SU-DHL-6 (cell line): ENCODE results near the gene TMEM131L.

Source experiments
- H2AFZ ChIP-seq: fragments of 200-600 bp; sonication (generic); 2 replicates; pipeline ENCODE4 v1.6.1; 2014; ENCODE audit warnings: low read depth, mild to moderate bottlenecking, moderate library complexity, mixed read lengths, antibody characterized with exemption, low read length; ENCODE audit not compliant: severe bottlenecking
- H3F3A ChIP-seq: fragments of 200-600 bp; shearing (Covaris generic); 2 replicates; pipeline ENCODE4 v1.6.0; 2016; ENCODE audit warnings: antibody characterized with exemption, mild to moderate bottlenecking; ENCODE audit not compliant: insufficient read depth
- H3K27ac ChIP-seq: fragments of 200-600 bp; sonication (generic); 2 replicates; pipeline ENCODE4 v1.5.1; 2016; ENCODE audit warnings: low read depth, mild to moderate bottlenecking, low read length, moderate library complexity, mixed read lengths
- H3K27me3 ChIP-seq: fragments of 200-600 bp; sonication (generic), shearing (Covaris generic); 2 replicates; pipeline ENCODE4 v1.6.0; 2014; ENCODE audit warnings: mild to moderate bottlenecking, low read length
- H3K36me3 ChIP-seq: fragments of 200-600 bp; sonication (generic); 2 replicates; pipeline ENCODE4 v1.6.1; 2014; ENCODE audit warnings: mild to moderate bottlenecking, low read length, mixed read lengths
- H3K4me2 ChIP-seq: fragments of 300-600, 200-600 bp; shearing (Covaris generic), sonication (generic); 2 replicates; pipeline ENCODE4 v1.6.0; 2014; ENCODE audit warnings: low read length, low read depth, mild to moderate bottlenecking; ENCODE audit not compliant: poor library complexity, severe bottlenecking
- H3K4me3 ChIP-seq: fragments of 200-600 bp; sonication (generic); 2 replicates; pipeline ENCODE4 v1.5.1; 2014; ENCODE audit warnings: antibody characterized with exemption, low read length, mild to moderate bottlenecking, mixed read lengths; ENCODE audit not compliant: insufficient read depth, poor library complexity, severe bottlenecking
- H3K79me2 ChIP-seq: fragments of 200-600 bp; sonication (generic); 2 replicates; pipeline ENCODE4 v1.6.1; 2014; ENCODE audit warnings: mild to moderate bottlenecking, low read length, moderate library complexity; ENCODE audit not compliant: insufficient read depth
- H3K9ac ChIP-seq: fragments of 200-600 bp; sonication (generic); 2 replicates; pipeline ENCODE4 v1.7.0; 2014; ENCODE audit warnings: mild to moderate bottlenecking, low read length
- H3K9me2 ChIP-seq: fragments of 200-600 bp; sonication (generic); replicated peaks from 2 replicates; pipeline ENCODE4 v1.6.1; 2014; ENCODE audit warnings: low read length; ENCODE audit not compliant: insufficient read depth
- H3K9me3 ChIP-seq: fragments of 200-600 bp; sonication (generic); 2 replicates; pipeline ENCODE4 v1.6.1; 2014; ENCODE audit warnings: low read length, mixed read lengths; ENCODE audit not compliant: insufficient read depth
- H4K20me1 ChIP-seq: fragments of 200-600 bp; sonication (generic); 2 replicates; pipeline ENCODE4 v1.6.1; 2014; ENCODE audit warnings: low read depth, mild to moderate bottlenecking, antibody characterized with exemption, low read length, moderate library complexity, mixed read lengths
- CTCF ChIP-seq: fragments of 200-600 bp; sonication (generic); IDR thresholded peaks from one replicate; pipeline ENCODE4 v1.5.1; 2017; ENCODE audit warnings: antibody characterized with exemption, mild to moderate bottlenecking, low read length, moderate library complexity; ENCODE audit not compliant: insufficient read depth, poor library complexity, severe bottlenecking
- EZH2phosphoT487 ChIP-seq: fragments of 200-600 bp; sonication (generic), shearing (Covaris generic); conservative IDR thresholded peaks from 2 replicates; pipeline ENCODE4 v1.6.1; 2018; ENCODE audit warnings: mild to moderate bottlenecking, antibody characterized with exemption, low read length, moderate library complexity, mixed read lengths

Gene TMEM131L

GRCh38 chr4:153486281-153487151 lies 20.4 kb downstream of the TMEM131L start:
- Histone ChIP-seq H2AFZ (no peak overlapping the region), H3K36me3 (no peaks in the 10 kb centered on the region), H3K79me2 (peaks cover 96% of the 10 kb centered on the region), H3K4me3 (no peak overlapping the region), H3K9ac (peak overlapping the region; percentile 1; the same call in 1 of the 2 replicates), H3K9me2 (no peaks in the 10 kb centered on the region), H3K27ac (peak overlapping the region; percentile 72), H4K20me1 (peaks cover 41% of the 10 kb centered on the region; the same call in 1 of the 2 replicates), H3K9me3 (no peaks in the 10 kb centered on the region), H3K4me2 (peak overlapping the region; percentile 64), H3K27me3 (no peaks in the 10 kb centered on the region), H3F3A (peaks cover 35% of the 10 kb centered on the region)
- no peak for TF ChIP-seq EZH2phosphoT487
- no peak for TF ChIP-seq CTCF

GRCh38 chr4:153488006-153488891 lies 22.1 kb downstream of the TMEM131L start:
- peaks cover 5% of the 10 kb centered on the region; the same call in 1 of the 2 replicates for H3K36me3 ChIP-seq
- peaks cover 95% of the 10 kb centered on the region for H3K79me2 ChIP-seq
- H3F3A ChIP-seq: peaks cover 28% of the 10 kb centered on the region
- peak overlapping the region; percentile 15 for H3K4me3 ChIP-seq
- no peak overlapping the region for H2AFZ ChIP-seq
- peak overlapping the region; percentile 72 for H3K27ac ChIP-seq
- H3K27me3 ChIP-seq: no peaks in the 10 kb centered on the region
- H3K4me2 ChIP-seq: peak overlapping the region; percentile 64
- peaks cover 47% of the 10 kb centered on the region for H4K20me1 ChIP-seq
- H3K9me2 ChIP-seq: no peaks in the 10 kb centered on the region
- no peaks in the 10 kb centered on the region for H3K9me3 ChIP-seq
- H3K9ac ChIP-seq: peak overlapping the region; percentile 47
- no peak for TF ChIP-seq CTCF
- no peak for TF ChIP-seq EZH2phosphoT487

GRCh38 chr4:153489856-153490558 lies 23.8 kb downstream of the TMEM131L start:
- no peaks in the 10 kb centered on the region for H3K27me3 ChIP-seq
- no peaks in the 10 kb centered on the region for H3K9me2 ChIP-seq
- TF ChIP-seq EZH2phosphoT487 (no peak), CTCF (no peak)
- no peak overlapping the region for H2AFZ ChIP-seq
- peaks cover 22% of the 10 kb centered on the region for H3F3A ChIP-seq
- H3K4me3 ChIP-seq: no peak overlapping the region
- H4K20me1 ChIP-seq: peaks cover 43% of the 10 kb centered on the region
- peaks cover 5% of the 10 kb centered on the region; the same call in 1 of the 2 replicates for H3K36me3 ChIP-seq
- 0 out of 2 replicates have a peak overlapping the region, but pooled peaks have one; percentile 47 for H3K9ac ChIP-seq
- peak overlapping the region; percentile 72 for H3K27ac ChIP-seq
- no peaks in the 10 kb centered on the region for H3K9me3 ChIP-seq
- peak overlapping the region; percentile 64 for H3K4me2 ChIP-seq
- H3K79me2 ChIP-seq: peaks cover 99% of the 10 kb centered on the region
